GM18861 (cell line): ENCODE results near the gene SPNS2.

Source experiments
- ATAC-seq: cut with Tn5 transposase; IDR thresholded peaks from one replicate; pipeline ENCODE4 v1.9.1; 2021; ENCODE audit not compliant: unreplicated experiment

Gene SPNS2

GRCh38 chr17:4536742-4537411, 38.2 kb downstream of the SPNS2 start:
- no peak for ATAC-seq

DNA sequence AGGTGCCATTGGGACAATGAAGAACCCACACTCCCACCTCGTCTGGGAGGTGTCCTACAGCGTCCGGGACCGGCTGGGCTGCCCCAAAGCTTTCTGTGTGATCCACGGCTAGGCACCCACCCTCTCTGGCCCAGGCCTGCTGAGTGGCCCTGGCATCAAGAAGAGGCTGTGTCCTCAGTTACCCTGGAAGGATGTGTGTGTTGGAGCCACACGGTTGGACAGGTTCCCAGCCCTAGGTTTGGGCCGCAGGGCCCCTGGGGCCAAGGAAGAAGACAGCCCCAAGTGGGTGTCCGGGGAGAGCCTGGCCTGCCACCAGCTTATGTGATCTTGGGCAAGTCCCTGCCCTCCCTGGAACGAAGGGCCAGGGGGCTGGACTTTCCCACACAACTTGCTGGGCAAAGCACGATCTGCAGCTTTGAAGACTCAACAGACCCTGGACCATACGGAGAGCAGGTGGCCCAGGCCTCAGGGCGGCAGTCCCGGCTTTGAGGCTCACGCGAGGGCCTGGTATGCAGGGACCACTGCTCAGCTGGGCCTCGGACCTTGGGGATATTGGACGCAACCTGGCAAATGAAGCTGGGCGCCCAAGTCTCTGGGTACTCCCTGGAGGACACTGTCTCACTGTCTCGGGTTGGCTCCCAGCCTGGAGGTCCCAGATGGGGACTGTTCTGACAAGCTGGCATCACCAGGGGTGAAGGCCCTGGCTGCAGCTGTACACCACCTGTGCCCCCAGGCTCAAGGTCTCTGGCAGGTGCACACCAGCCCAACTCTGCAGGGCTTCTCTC, 39.0 kb downstream of the SPNS2 start:
- no peak for ATAC-seq

GRCh38 chr17:4538236-4539002, 39.7 kb downstream of the SPNS2 start:
- no peak for ATAC-seq

DNA sequence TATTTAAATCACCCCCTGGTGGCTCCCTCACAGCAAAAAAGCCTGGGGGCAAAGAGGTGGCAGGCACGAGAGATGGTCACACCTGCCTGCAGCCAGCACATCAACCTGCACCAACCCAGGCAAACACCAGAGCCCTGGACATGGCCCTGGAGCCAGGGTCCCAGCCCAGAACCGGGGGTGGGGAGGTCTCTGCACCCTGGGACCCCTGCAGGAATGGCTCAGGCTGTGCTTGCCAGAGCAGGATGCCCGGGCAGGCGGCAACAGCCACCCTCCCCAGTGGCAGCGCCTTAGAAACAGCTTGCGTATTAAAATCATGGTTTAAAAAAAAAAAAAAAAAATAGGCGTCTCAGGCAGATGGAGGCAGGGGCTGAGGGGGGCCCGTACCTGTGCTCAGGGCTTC, 40.3 kb downstream of the SPNS2 start:
- no peak for ATAC-seq

DNA sequence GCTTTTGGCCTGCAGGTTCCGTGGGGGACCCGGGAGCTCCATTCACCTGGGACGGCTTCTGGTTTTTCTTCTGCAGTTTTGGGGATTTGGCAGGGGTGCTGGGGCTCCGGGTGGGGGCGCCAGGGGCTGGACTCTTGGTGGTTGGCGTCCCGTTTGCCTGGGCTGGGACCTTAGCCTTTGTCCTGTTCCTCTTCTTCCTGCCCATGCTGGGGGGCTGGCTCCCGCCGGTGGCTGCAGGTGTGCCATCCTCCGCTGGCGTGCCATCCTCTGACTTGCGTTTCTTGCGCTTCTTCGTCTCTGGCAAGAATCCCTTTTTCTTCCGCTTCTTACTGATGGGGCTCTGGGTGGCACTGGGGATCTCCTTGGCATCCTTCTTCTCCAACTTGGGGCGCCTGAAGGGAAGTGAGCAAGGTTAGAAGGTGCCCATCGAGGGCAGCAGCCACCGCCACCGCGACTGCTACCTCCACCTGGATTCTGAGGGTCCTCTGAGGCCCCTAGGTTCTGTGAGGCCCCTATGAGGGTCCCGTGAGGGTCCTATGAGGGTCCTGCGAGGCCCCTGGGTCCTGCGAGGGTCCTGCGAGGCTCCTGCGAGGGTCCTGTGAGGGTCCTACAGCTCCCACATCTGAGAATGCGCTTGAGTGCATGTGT, 41.0 kb downstream of the SPNS2 start:
- no peak for ATAC-seq

DNA sequence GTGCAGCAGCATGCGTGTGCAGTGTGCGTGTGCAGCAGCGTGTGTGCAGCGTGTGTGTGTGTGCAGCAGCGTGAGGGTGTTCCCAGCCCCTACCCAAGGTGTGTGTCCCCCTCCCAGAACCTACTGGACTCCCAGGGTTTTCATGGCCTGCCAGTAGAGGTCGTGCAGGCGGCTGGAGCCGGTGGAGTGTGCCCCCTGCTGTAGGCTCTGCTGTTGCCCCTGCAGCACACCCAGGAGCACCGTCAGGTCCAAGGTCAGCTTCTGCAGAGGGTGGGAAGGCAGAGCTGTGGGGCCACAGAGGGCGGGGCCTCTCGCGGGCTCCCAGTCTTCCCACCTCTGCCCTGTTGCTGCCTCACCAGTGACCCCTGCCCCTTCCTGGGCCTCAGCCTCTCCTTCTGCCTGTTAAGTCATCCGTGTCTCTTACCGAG, 41.6 kb downstream of the SPNS2 start:
- ATAC-seq = no peak

DNA sequence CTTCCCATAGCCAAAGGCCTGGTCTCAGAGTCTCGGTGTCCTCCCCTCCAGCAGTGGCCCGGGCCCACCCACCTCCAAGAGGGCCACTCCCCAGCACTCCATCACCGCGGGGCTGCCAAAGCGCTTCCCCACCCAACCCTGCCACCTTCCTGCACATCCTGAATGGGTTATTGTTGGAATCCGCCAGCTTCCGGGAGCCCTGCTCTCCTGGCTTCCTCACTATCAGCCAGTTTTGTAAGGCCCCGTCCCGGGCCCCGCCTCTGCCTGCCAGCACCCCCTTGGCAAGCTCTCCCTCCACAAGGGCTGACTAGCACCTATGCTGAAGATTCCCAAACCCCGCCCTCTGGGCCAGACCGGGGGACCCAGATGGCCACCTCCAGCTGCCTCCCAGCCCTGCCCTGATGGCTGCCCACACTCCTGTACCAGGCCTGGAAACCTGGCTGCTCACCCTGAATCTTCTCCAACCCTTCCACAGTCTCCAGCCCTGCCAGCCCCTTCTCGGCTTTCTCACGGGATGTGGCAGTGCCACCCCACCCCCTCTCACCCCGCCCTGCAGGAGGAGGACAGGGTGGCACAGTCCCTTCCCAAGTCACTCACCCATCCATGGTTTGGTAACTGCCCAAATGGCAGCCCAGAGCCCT, 42.1 kb downstream of the SPNS2 start:
- ATAC-seq = no peak

- ATAC-seq = no peak
Measured at GRCh38 chr17:4541328-4542002, 42.8 kb downstream of the SPNS2 start.

- ATAC-seq = no peak
Measured at GRCh38 chr17:4542003-4542725, 43.5 kb downstream of the SPNS2 start.

- ATAC-seq = no peak
Measured at GRCh38 chr17:4542726-4543191, 44.1 kb downstream of the SPNS2 start.

DNA sequence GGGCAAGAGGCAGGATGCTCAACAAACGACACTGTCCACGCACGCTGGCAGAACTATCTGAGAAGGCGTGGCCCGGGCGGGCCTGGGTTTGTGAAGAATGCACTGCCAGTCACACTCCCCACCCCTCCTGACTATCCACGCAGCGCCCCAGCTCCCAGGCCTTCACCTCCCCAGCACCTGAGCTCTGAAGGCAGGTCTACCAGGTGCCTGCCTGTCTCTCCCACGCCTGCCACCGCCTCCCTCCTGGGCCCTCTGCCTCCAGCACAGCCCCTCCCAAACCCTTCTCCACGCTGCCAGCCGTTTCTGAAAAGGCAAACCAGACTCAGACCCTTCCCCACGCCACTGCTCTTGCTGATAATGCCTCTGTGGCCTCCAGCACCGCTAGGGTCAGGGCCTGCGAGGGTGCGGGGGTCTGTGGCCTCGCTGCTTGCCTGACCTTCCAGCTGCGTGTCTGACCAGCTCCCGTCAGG, 44.9 kb downstream of the SPNS2 start:
- ATAC-seq = no peak

DNA sequence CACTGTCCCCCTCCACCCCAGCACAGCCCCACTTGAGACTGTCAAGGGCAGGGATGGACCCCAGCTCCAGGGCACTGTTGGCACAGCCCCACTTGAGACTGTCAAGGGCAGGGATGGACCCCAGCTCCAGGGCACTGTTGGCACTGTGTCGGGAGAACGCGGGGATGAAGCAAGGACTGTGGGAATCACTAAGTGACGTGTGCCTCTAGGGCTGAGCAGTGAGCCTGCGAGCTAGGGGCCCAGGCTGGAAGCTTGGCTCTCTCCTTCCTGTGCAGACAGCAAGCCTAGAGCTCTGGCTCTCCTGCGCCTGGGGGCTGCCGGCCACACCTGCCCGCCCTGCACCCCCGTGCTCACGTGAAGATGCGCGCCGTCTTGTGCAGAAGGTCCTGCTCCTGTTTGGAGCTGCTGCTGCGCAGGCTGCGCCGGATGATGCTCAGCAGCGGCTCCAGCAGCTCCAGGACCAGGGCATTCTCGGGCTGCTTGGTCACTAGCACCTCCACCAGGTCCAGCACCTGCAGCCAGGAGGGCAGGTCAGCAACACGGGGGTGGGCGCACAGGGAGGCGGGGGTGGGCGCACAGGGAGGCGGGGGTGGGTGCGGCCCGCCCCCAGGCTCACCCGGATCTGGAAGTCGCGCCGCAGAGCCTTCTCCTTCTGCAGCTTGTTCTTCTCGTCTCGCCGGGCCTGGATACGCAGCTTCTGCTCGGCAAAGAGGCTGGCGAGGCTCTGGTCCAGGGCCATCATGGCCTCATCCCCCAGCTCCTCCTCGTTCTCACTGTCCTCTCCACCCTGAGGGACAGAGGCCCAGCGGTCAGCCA, 45.7 kb downstream of the SPNS2 start:
- no peak for ATAC-seq

DNA sequence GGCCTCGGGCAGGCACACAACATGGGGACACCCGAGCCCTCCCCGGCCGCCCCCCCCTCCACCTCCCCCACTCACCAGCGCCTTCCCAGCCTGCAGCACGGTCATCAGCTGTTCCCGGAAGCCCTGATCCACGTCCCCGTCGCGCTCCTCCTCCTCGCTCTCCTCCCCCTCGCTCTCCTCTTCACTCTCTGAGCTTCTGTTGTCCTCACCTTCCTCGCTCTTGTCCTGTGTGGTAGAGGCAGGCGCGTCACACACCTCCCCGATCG, 46.2 kb downstream of the SPNS2 start:
- no peak for ATAC-seq

GRCh38 chr17:4545217-4545951, 46.7 kb downstream of the SPNS2 start:
- no peak for ATAC-seq

- no peak for ATAC-seq
Measured at GRCh38 chr17:4547118-4547906, 48.6 kb downstream of the SPNS2 start.

DNA sequence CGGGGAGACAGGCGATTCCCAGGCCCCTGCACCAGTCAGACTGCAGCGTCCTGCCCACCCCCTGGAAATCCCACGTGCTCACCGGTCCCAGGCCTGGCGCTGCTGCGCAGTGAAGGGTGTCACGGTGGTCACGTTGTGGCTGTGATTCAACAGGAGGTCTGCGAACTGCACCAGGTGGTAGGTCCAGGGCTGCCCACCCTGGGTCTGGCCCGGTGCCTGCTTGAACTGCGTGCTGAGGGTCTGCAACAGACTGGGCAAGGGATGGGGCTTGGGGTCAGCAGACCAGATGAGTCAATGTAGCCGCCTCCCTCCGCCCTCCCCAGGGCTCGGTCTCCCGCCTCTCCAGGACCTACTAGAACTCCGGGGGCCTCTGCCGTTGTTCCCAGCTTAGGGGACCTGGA, 49.4 kb downstream of the SPNS2 start:
- no peak for ATAC-seq
